Fibroblast of lung (primary cell): ENCODE results near the gene CDH24. TPM values are rescaled to one million over a fixed set of nuclear protein-coding genes. Genes with fewer than 3 reads are reported as not detected.

ENCODE experiments used
- DNase-seq, 2 donors: peaks; one replicate each; pipeline versions ENCODE4 v3.0.0 to v3.0.0-alpha.2; 2010; ENCODE audit warnings: low read depth in 2 of 2
- H2AFZ ChIP-seq: 2 replicates; pipeline ENCODE4 v1.5.1; 2012; ENCODE audit warnings: low read length, control low read depth, inconsistent platforms
- H3K27ac ChIP-seq: 2 replicates; pipeline ENCODE4 v1.5.1; 2011; ENCODE audit warnings: low read length, control low read depth; ENCODE audit not compliant: insufficient read depth
- H3K27me3 ChIP-seq: 2 replicates; pipeline ENCODE4 v1.5.1; 2011; ENCODE audit warnings: mild to moderate bottlenecking, low read length; ENCODE audit not compliant: control insufficient read depth, insufficient read depth
- H3K36me3 ChIP-seq: 2 replicates; pipeline ENCODE4 v1.5.1; 2011; ENCODE audit warnings: low read length; ENCODE audit not compliant: control insufficient read depth, insufficient read depth
- H3K4me1 ChIP-seq: 2 replicates; pipeline ENCODE4 v1.5.1; 2011; ENCODE audit warnings: low read length; ENCODE audit not compliant: control insufficient read depth, insufficient read depth; ENCODE audit errors: extremely low read depth
- H3K4me2 ChIP-seq: 2 replicates; pipeline ENCODE4 v1.5.1; 2011; ENCODE audit warnings: low read length, control low read depth; ENCODE audit not compliant: insufficient read depth; ENCODE audit errors: extremely low read depth
- H3K4me3 ChIP-seq, 4 experiments: fragments of 200-600 bp in 1 of 4; sonication (generic) in 1 of 4; replicated peaks in 1 of 4; 2 replicates each; pipeline ENCODE4 v1.5.1; 2011 to 2016; ENCODE audit warnings: low read length in 4 of 4, low read depth in 3 of 4, mild to moderate bottlenecking in 3 of 4, control low read depth in 2 of 4, inconsistent platforms in 1 of 4, mixed read lengths in 1 of 4; ENCODE audit not compliant: insufficient read depth in 1 of 4; ENCODE audit errors: control extremely low read depth in 1 of 4
- H3K79me2 ChIP-seq: 2 replicates; pipeline ENCODE4 v1.5.1; 2012; ENCODE audit warnings: mild to moderate bottlenecking, low read length, inconsistent platforms; ENCODE audit not compliant: control insufficient read depth, insufficient read depth
- H3K9ac ChIP-seq: 2 replicates; pipeline ENCODE4 v1.5.1; 2011; ENCODE audit warnings: mild to moderate bottlenecking, low read length, control low read depth; ENCODE audit not compliant: insufficient read depth
- H3K9me3 ChIP-seq: 2 replicates; pipeline ENCODE4 v1.5.1; 2012; ENCODE audit warnings: low read depth, low read length; ENCODE audit not compliant: control insufficient read depth, insufficient read depth
- H4K20me1 ChIP-seq: 2 replicates; pipeline ENCODE4 v1.5.1; 2011; ENCODE audit warnings: low read length; ENCODE audit not compliant: control insufficient read depth, insufficient read depth; ENCODE audit errors: extremely low read depth
- CTCF ChIP-seq, 2 donors: IDR thresholded peaks in 1 of 2; conservative IDR thresholded peaks in 1 of 2; 1 replicate in 1 of 2; 2 replicates in 1 of 2; pipeline ENCODE4 v1.5.1; 2011 to 2012; ENCODE audit warnings: low read length in 2 of 2, control low read depth in 1 of 2, inconsistent platforms in 1 of 2, low read depth in 1 of 2, mild to moderate bottlenecking in 1 of 2
- EZH2 ChIP-seq: IDR thresholded peaks from 2 replicates; pipeline ENCODE4 v1.5.1; 2012; ENCODE audit warnings: low read length, control low read depth, mild to moderate bottlenecking; ENCODE audit errors: missing control alignments
- polyA plus RNA-seq, 2 donors: library from polyadenylated mRNA; depleted of rRNA in 1 of 2; stranded (reverse) in 1 of 2; unstranded in 1 of 2; fragments of >200 nt; gene quantifications; 2 replicates each; pipeline ENCODE4 v1.2.1, GENCODE V29; 2011 to 2012; ENCODE audit warnings: missing spikeins in 1 of 2
- total RNA-seq: library from RNA; depleted of rRNA; stranded (reverse); fragments of >200 nt; gene quantifications from 2 replicates; pipeline ENCODE4 v1.2.1, GENCODE V29; 2014

CDH24 gene
- total and polyA plus RNA-seq, 2 donors (not counting 1 experiment from before 2014, with no cell fraction given), result 5.0 to 5.6 TPM

- no peak for TF ChIP-seq CTCF (conservative IDR thresholded peaks at IDR 0.05 in 1 of 2, IDR thresholded peaks at IDR 0.05 in 1 of 2; ENCODE audit: low read depth in 1 of 2, low read length in 2 of 2)
- TF ChIP-seq EZH2, result no peak
- Histone ChIP-seq H3K27me3 (no peaks in the 10 kb centered on the region), H3K79me2 (peaks cover 19% of the 10 kb centered on the region), H3K4me2 (peak overlapping the region; percentile 81), H3K9ac (peak overlapping the region; percentile 98), H3K36me3 (peaks cover 10% of the 10 kb centered on the region), H3K4me3 (peak overlapping the region; percentile 78 to 99 (median 96)), H4K20me1 (no peaks in the 10 kb centered on the region), H3K27ac (peak overlapping the region; percentile 97), H3K9me3 (no peaks in the 10 kb centered on the region), H3K4me1 (peaks cover 3% of the 10 kb centered on the region), H2AFZ (peak overlapping the region; percentile 93)
- no peak for DNase-seq
Observed at GRCh38 chr14:23033801-23034497, 23.4 kb downstream of the CDH24 start.

GRCh38 chr14:23033251-23033727 is 24.0 kb downstream of the CDH24 start:
- H3K79me2 ChIP-seq, result peaks cover 19% of the 10 kb centered on the region
- no peak overlapping the region for H3K9ac ChIP-seq
- no peak for TF ChIP-seq EZH2
- no peak for TF ChIP-seq CTCF (conservative IDR thresholded peaks at IDR 0.05 in 1 of 2, IDR thresholded peaks at IDR 0.05 in 1 of 2; ENCODE audit: low read depth in 1 of 2, low read length in 2 of 2)
- H3K9me3 ChIP-seq, result no peaks in the 10 kb centered on the region
- H3K4me1 ChIP-seq, result peaks cover 3% of the 10 kb centered on the region
- H3K27ac ChIP-seq, result no peak overlapping the region
- no peaks in the 10 kb centered on the region for H4K20me1 ChIP-seq
- H3K4me2 ChIP-seq, result peak overlapping the region; percentile 81
- H3K27me3 ChIP-seq, result no peaks in the 10 kb centered on the region
- peak overlapping the region; percentile 78 to 99 (median 96) for H3K4me3 ChIP-seq
- H2AFZ ChIP-seq, result no peak overlapping the region
- peaks cover 10% of the 10 kb centered on the region for H3K36me3 ChIP-seq
- no peak for DNase-seq

GRCh38 chr14:23030936-23031335 is 26.4 kb downstream of the CDH24 start:
- H2AFZ ChIP-seq, result no peak overlapping the region
- no peaks in the 10 kb centered on the region for H3K9me3 ChIP-seq
- no peak overlapping the region for H3K9ac ChIP-seq
- no peak overlapping the region for H3K4me3 ChIP-seq
- H3K27me3 ChIP-seq, result no peaks in the 10 kb centered on the region
- peaks cover 3% of the 10 kb centered on the region for H3K4me1 ChIP-seq
- TF ChIP-seq EZH2 (no peak), CTCF (conservative IDR thresholded peaks at IDR 0.05 in 1 of 2, IDR thresholded peaks at IDR 0.05 in 1 of 2; ENCODE audit: low read depth in 1 of 2, low read length in 2 of 2) (no peak)
- H3K4me2 ChIP-seq, result no peak overlapping the region
- no peak overlapping the region for H3K27ac ChIP-seq
- DNase-seq, result no peak
- H3K79me2 ChIP-seq, result peaks cover 19% of the 10 kb centered on the region
- H4K20me1 ChIP-seq, result no peaks in the 10 kb centered on the region
- peaks cover 11% of the 10 kb centered on the region for H3K36me3 ChIP-seq
